Neural crest cell (in vitro differentiated cells): Measurements from ENCODE around the gene PPP1R36. TPM values are rescaled to one million over a fixed set of nuclear protein-coding genes. Genes with fewer than 3 reads are reported as not detected.

Source experiments
- DNase-seq: peaks from one replicate; pipeline ENCODE4 v3.0.0; 2021; ENCODE audit warnings: low read depth, mixed read lengths, low spot score
- H3K27ac Mint-ChIP-seq: one replicate; pipeline ENCODE4 v1.8.0; 2021; ENCODE audit warnings: mild to moderate bottlenecking, mixed read lengths; ENCODE audit not compliant: unreplicated experiment
- H3K27me3 Mint-ChIP-seq: 2 replicates; pipeline ENCODE4 v1.8.0; 2021; ENCODE audit warnings: low read depth, mild to moderate bottlenecking, mixed read lengths
- H3K36me3 Mint-ChIP-seq: 2 replicates; pipeline ENCODE4 v1.8.0; 2021; ENCODE audit warnings: low read depth, mild to moderate bottlenecking, mixed read lengths
- H3K4me1 Mint-ChIP-seq: 2 replicates; pipeline ENCODE4 v1.8.0; 2021; ENCODE audit warnings: mixed read lengths
- H3K4me3 Mint-ChIP-seq: one replicate; pipeline ENCODE4 v1.8.0; 2021; ENCODE audit warnings: mild to moderate bottlenecking, mixed read lengths
- H3K9me3 Mint-ChIP-seq: 2 replicates; pipeline ENCODE4 v1.8.0; 2021; ENCODE audit warnings: mixed read lengths
- CTCF ChIP-seq: fragments of 200-600 bp; sonication (generic); conservative IDR thresholded peaks from 2 replicates; pipeline ENCODE4 v1.5.0; 2021; ENCODE audit warnings: antibody characterized with exemption, mild to moderate bottlenecking
- total RNA-seq: library from RNA; stranded (reverse); gene quantifications from 2 replicates; pipeline ENCODE4 v1.2.1, GENCODE V29; 2021

The PPP1R36 gene
- total RNA-seq, 1 donor from 2014 or later: 0.33 TPM

GRCh38 chr14:64525354-64525753 is 24.4 kb upstream of the PPP1R36 start:
- DNase-seq: no peak
- no peak for TF ChIP-seq CTCF
- Mint-ChIP-seq H3K36me3 (peaks cover 3% of the 10 kb centered on the region), H3K9me3 (no peaks in the 10 kb centered on the region), H3K27me3 (no peaks in the 10 kb centered on the region), H3K4me3 (no peak overlapping the region), H3K27ac (no peak overlapping the region), H3K4me1 (no peaks in the 10 kb centered on the region)

- Mint-ChIP-seq H3K27ac (peak overlapping the region; percentile 24), H3K4me1 (no peaks in the 10 kb centered on the region), H3K27me3 (no peaks in the 10 kb centered on the region), H3K9me3 (no peaks in the 10 kb centered on the region), H3K36me3 (peaks cover 3% of the 10 kb centered on the region), H3K4me3 (no peak overlapping the region)
- TF ChIP-seq CTCF: no peak
- no peak for DNase-seq
These were observed 18.2 kb upstream of the PPP1R36 start for GRCh38 chr14:64531567-64531966.

GRCh38 chr14:64536488-64537245 is 13.1 kb upstream of the PPP1R36 start:
- TF ChIP-seq CTCF: no peak
- H3K27ac Mint-ChIP-seq: no peak overlapping the region
- H3K27me3 Mint-ChIP-seq: peaks cover 8% of the 10 kb centered on the region
- H3K9me3 Mint-ChIP-seq: peaks cover 5% of the 10 kb centered on the region
- peaks cover 6% of the 10 kb centered on the region for H3K36me3 Mint-ChIP-seq
- DNase-seq: no peak
- peaks cover 12% of the 10 kb centered on the region for H3K4me1 Mint-ChIP-seq
- peak overlapping the region; percentile 24 for H3K4me3 Mint-ChIP-seq

- peaks cover 11% of the 10 kb centered on the region for H3K27me3 Mint-ChIP-seq
- peak; percentile 93 for DNase-seq
- peak within 1 kb of the TSS; percentile 97 for H3K4me3 Mint-ChIP-seq
- H3K9me3 Mint-ChIP-seq: peaks cover 8% of the 10 kb centered on the region
- TF ChIP-seq CTCF: peak; percentile 71
- peak within 1 kb of the TSS; percentile 99 for H3K27ac Mint-ChIP-seq
- H3K36me3 Mint-ChIP-seq: peaks cover 6% of the 10 kb centered on the region
- peaks cover 12% of the 10 kb centered on the region for H3K4me1 Mint-ChIP-seq
These were observed 9.3 kb upstream of the PPP1R36 start, which contains the start of gene HSPA2 for GRCh38 chr14:64540208-64541202. HSPA2 (plus strand) TSS chr14:64540741; CDS start chr14:64540850, 109 bp downstream.

GRCh38 chr14:64541261-64541971 is 8.3 kb upstream of the PPP1R36 start:
- Mint-ChIP-seq H3K27ac (no peak overlapping the region), H3K27me3 (peaks cover 11% of the 10 kb centered on the region), H3K36me3 (peaks cover 6% of the 10 kb centered on the region), H3K4me1 (peaks cover 12% of the 10 kb centered on the region), H3K9me3 (peaks cover 8% of the 10 kb centered on the region), H3K4me3 (no peak overlapping the region)
- TF ChIP-seq CTCF: no peak
- DNase-seq: no peak
